ENCODE measurements around the gene RAB44. TPM values are rescaled to one million over a fixed set of nuclear protein-coding genes. Genes with fewer than 3 reads are reported as not detected.

Gene RAB44
- total RNA-seq, 1 experiment from 2014 or later: not detected

DNA sequence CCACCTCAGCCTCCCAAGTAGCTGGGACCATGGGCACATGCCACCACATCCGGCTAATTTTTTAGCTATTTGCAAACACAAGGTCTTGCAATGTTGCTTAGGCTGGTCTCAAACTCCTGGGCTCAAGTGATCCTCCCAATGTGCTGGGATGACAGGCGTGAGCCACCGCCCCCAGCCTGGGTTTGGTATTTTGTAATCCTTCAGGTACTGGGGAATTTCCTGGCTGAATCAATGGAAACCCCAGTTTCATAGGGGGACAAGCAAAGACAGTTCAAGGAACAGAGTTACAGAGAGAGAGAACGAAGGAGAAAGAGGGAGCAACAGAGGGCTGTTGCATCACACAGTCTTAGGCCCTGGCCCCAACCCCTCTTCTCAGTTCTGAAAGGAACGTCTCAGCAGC is 35.7 kb downstream of the RAB44 start:
- in situ Hi-C loops (cut with HindIII; ENCODE audit: low pct_unique_long_range_greater_than_20kb, low sequenced_read_pairs) (no loop called here), intact Hi-C loops (cut with micrococcal nuclease; ENCODE audit: unreplicated experiment) (no loop called here)
- DNase-seq (ENCODE audit: low read depth, low spot score) (no peak), ATAC-seq (no peak)
- Histone ChIP-seq H3K27ac (ENCODE audit: low read length) (no peak overlapping the region), H3K4me1 (ENCODE audit: control insufficient read depth, insufficient read depth, low read length) (peaks cover 6% of the 10 kb centered on the region; the same call in 1 of the 2 replicates), H3K9me3 (ENCODE audit: control insufficient read depth, insufficient read depth, low read depth, low read length) (no peaks in the 10 kb centered on the region), H3K36me3 (ENCODE audit: control insufficient read depth, insufficient read depth, low read length) (no peaks in the 10 kb centered on the region), H3K27me3 (ENCODE audit: control insufficient read depth, insufficient read depth, low read length) (no peaks in the 10 kb centered on the region), H3K4me3 (ENCODE audit: low read depth in 2 of 2, low read length in 2 of 2) (no peak overlapping the region)
- no peak for TF ChIP-seq POLR2AphosphoS5 (IDR thresholded peaks at IDR 0.05; ENCODE audit: low read depth, low read length)
- TF ChIP-seq, protein P1, sequence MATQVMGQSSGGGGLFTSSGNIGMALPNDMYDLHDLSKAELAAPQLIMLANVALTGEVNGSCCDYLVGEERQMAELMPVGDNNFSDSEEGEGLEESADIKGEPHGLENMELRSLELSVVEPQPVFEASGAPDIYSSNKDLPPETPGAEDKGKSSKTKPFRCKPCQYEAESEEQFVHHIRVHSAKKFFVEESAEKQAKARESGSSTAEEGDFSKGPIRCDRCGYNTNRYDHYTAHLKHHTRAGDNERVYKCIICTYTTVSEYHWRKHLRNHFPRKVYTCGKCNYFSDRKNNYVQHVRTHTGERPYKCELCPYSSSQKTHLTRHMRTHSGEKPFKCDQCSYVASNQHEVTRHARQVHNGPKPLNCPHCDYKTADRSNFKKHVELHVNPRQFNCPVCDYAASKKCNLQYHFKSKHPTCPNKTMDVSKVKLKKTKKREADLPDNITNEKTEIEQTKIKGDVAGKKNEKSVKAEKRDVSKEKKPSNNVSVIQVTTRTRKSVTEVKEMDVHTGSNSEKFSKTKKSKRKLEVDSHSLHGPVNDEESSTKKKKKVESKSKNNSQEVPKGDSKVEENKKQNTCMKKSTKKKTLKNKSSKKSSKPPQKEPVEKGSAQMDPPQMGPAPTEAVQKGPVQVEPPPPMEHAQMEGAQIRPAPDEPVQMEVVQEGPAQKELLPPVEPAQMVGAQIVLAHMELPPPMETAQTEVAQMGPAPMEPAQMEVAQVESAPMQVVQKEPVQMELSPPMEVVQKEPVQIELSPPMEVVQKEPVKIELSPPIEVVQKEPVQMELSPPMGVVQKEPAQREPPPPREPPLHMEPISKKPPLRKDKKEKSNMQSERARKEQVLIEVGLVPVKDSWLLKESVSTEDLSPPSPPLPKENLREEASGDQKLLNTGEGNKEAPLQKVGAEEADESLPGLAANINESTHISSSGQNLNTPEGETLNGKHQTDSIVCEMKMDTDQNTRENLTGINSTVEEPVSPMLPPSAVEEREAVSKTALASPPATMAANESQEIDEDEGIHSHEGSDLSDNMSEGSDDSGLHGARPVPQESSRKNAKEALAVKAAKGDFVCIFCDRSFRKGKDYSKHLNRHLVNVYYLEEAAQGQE (IDR thresholded peaks at IDR 0.05; ENCODE audit: insufficient read depth in 1 of 2, low read depth in 2 of 2, low read length in 1 of 2): no peak
- no peak for TF ChIP-seq TCF7L2 (IDR thresholded peaks at IDR 0.05; ENCODE audit: low read depth, low read length)
- TF ChIP-seq, protein P2, sequence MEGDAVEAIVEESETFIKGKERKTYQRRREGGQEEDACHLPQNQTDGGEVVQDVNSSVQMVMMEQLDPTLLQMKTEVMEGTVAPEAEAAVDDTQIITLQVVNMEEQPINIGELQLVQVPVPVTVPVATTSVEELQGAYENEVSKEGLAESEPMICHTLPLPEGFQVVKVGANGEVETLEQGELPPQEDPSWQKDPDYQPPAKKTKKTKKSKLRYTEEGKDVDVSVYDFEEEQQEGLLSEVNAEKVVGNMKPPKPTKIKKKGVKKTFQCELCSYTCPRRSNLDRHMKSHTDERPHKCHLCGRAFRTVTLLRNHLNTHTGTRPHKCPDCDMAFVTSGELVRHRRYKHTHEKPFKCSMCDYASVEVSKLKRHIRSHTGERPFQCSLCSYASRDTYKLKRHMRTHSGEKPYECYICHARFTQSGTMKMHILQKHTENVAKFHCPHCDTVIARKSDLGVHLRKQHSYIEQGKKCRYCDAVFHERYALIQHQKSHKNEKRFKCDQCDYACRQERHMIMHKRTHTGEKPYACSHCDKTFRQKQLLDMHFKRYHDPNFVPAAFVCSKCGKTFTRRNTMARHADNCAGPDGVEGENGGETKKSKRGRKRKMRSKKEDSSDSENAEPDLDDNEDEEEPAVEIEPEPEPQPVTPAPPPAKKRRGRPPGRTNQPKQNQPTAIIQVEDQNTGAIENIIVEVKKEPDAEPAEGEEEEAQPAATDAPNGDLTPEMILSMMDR (IDR thresholded peaks at IDR 0.05): no peak
- TF ChIP-seq SIN3A (IDR thresholded peaks at IDR 0.05; ENCODE audit: borderline replicate concordance, insufficient read depth, low read depth, low read length): no peak
- no TSS peak for BruUV-seq (replicated peaks)
- POLR2A ChIA-PET: no interaction called here
- CTCF ChIA-PET: interaction anchor here (0.5 to 0.6 kb wide), 2 partner anchors 1054 to 1453 kb away, joined by 3 to 4 read pairs; no protein-coding TSS in a partner anchor

DNA sequence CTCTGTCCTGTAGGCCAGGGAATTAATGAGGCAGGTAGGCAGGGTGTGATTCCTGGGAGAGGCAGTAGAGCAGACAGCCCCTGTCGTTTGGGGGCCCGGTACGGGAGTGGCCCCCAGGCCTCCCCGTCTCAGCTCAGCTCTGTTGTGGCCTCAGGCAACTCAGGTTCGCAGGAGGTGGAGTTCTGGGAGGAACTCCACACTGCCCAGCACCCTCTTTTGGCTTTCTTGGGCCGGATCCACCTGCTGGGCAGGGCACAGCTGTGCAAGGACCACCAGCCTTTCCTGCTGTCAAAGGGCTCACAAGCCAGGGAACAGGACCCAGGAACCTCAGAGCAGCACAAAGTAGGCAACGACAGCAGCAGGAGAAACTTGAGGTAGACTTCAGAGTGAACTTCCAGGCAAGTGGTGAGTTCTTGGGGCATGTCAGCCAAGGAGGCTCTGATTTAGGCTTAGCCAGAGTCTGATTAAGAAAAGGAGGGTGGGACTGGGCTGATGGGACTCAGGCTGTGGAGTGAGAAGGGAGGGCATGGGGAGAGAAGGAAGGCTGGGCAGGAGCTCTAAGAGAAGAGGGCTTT is 36.9 kb downstream of the RAB44 start:
- Histone ChIP-seq H3K9me3 (ENCODE audit: control insufficient read depth, insufficient read depth, low read depth, low read length) (no peaks in the 10 kb centered on the region), H3K4me1 (ENCODE audit: control insufficient read depth, insufficient read depth, low read length) (peaks cover 6% of the 10 kb centered on the region; the same call in 1 of the 2 replicates), H3K27ac (ENCODE audit: low read length) (no peak overlapping the region), H3K27me3 (ENCODE audit: control insufficient read depth, insufficient read depth, low read length) (no peaks in the 10 kb centered on the region), H3K36me3 (ENCODE audit: control insufficient read depth, insufficient read depth, low read length) (no peaks in the 10 kb centered on the region), H3K4me3 (ENCODE audit: low read depth in 2 of 2, low read length in 2 of 2) (no peak overlapping the region)
- ATAC-seq (no peak), DNase-seq (ENCODE audit: low read depth, low spot score) (no peak)
- BruUV-seq (replicated peaks): no TSS peak
- ChIA-PET POLR2A (interaction anchor here (0.7 kb wide), 1 partner anchor 18 kb away, joined by 6 read pairs; no protein-coding TSS in a partner anchor), CTCF (interaction anchor here (1.7 kb wide), 1 partner anchor 24 kb away, joined by 4 read pairs; no protein-coding TSS in a partner anchor)
- TF ChIP-seq, protein P1 (IDR thresholded peaks at IDR 0.05; ENCODE audit: insufficient read depth in 1 of 2, low read depth in 2 of 2, low read length in 1 of 2): no peak
- TF ChIP-seq TCF7L2 (IDR thresholded peaks at IDR 0.05; ENCODE audit: low read depth, low read length): no peak
- TF ChIP-seq POLR2AphosphoS5 (IDR thresholded peaks at IDR 0.05; ENCODE audit: low read depth, low read length): no peak
- TF ChIP-seq, protein P2 (IDR thresholded peaks at IDR 0.05): no peak
- TF ChIP-seq SIN3A (IDR thresholded peaks at IDR 0.05; ENCODE audit: borderline replicate concordance, insufficient read depth, low read depth, low read length): no peak
- in situ Hi-C loops (cut with HindIII; ENCODE audit: low pct_unique_long_range_greater_than_20kb, low sequenced_read_pairs) (no loop called here), intact Hi-C loops (cut with micrococcal nuclease; ENCODE audit: unreplicated experiment) (no loop called here)
